22Rv1 (cell line): ENCODE data around the gene SPTAN1.
"Not testable (repeated sequence)": the region's sequence is repeated elsewhere in the genome, so short reads cannot be mapped to it uniquely, and the experiment has no call there.

Experiments
- H3K27ac ChIP-seq: fragments of 450-650 bp; 2 replicates; pipeline ENCODE4 v1.5.1; 2017
- CTCF ChIP-seq: fragments of 450-650 bp; IDR thresholded peaks from 2 replicates; pipeline ENCODE4 v1.5.1; 2017; ENCODE audit warnings: mild to moderate bottlenecking
- ZFX ChIP-seq: fragments of 450-650 bp; IDR thresholded peaks from 2 replicates; pipeline ENCODE4 v1.6.1; 2017; ENCODE audit warnings: antibody characterized with exemption, borderline replicate concordance

Gene SPTAN1

GRCh38 chr9:128640603-128641002 lies 88.2 kb downstream of the SPTAN1 start:
- no peak overlapping the region for H3K27ac ChIP-seq
- TF ChIP-seq ZFX (no peak), CTCF (no peak)

GRCh38 chr9:128642675-128643245 lies 90.4 kb downstream of the SPTAN1 start:
- no peak for TF ChIP-seq CTCF
- TF ChIP-seq ZFX = no peak
- H3K27ac ChIP-seq = peak overlapping the region; percentile 31; the same call in 1 of the 2 replicates

- H3K27ac ChIP-seq = peak overlapping the region; percentile 31; the same call in 1 of the 2 replicates
- no peak for TF ChIP-seq ZFX
- TF ChIP-seq CTCF = no peak
Measured at GRCh38 chr9:128643519-128644300, 91.3 kb downstream of the SPTAN1 start.

- not testable (repeated sequence) for H3K27ac ChIP-seq
- TF ChIP-seq CTCF = peak; percentile 35
Measured at GRCh38 chr9:128648206-128648605, 95.8 kb downstream of the SPTAN1 start.

- H3K27ac ChIP-seq = no peak overlapping the region
- TF ChIP-seq CTCF = no peak
- no peak for TF ChIP-seq ZFX
Measured at GRCh38 chr9:128651798-128652197, 99.4 kb downstream of the SPTAN1 start.

GRCh38 chr9:128653908-128654307 lies 101.5 kb downstream of the SPTAN1 start:
- H3K27ac ChIP-seq = no peak overlapping the region
- TF ChIP-seq ZFX (no peak), CTCF (no peak)

GRCh38 chr9:128654481-128654880 lies 102.1 kb downstream of the SPTAN1 start:
- TF ChIP-seq ZFX (no peak), CTCF (no peak)
- no peak overlapping the region for H3K27ac ChIP-seq
